Peyer's patch (tissue), 4 donors: ENCODE measurements around the gene STMN3. TPM values are rescaled to one million over a fixed set of nuclear protein-coding genes. Genes with fewer than 3 reads are reported as not detected.

Experiments
- DNase-seq, 3 donors: peaks; one replicate each; pipeline ENCODE4 v3.0.0-alpha.2; 2017 to 2019
- H3K27ac ChIP-seq, 4 donors: fragments of 200-600 bp; sonication (generic); one replicate each; pipeline ENCODE4 v1.5.1; 2016 to 2019
- H3K27me3 ChIP-seq, 2 donors: fragments of 200-600 bp; sonication (generic); one replicate each; pipeline ENCODE4 v1.5.1; 2019
- H3K36me3 ChIP-seq, 3 donors: fragments of 200-600 bp; sonication (generic); one replicate each; pipeline ENCODE4 v1.5.1; 2016 to 2019
- H3K4me1 ChIP-seq, 4 donors: fragments of 200-600 bp; sonication (generic); one replicate each; pipeline ENCODE4 v1.5.1; 2016 to 2019
- H3K4me3 ChIP-seq, 4 donors: fragments of 200-600 bp; sonication (generic); 1 replicate in 3 of 4; 2 replicates in 1 of 4; pipeline ENCODE4 v1.5.1; 2016 to 2019; ENCODE audit warnings: mild to moderate bottlenecking in 1 of 4
- H3K9me3 ChIP-seq, 4 donors: fragments of 200-600 bp; sonication (generic); one replicate each; pipeline ENCODE4 v1.5.1; 2016 to 2019; ENCODE audit warnings: mild to moderate bottlenecking in 1 of 4
- POLR2A ChIP-seq, 2 donors: fragments of 450-650 bp; IDR thresholded peaks; one replicate each; pipeline ENCODE4 v1.5.1; 2017; ENCODE audit warnings: antibody characterized with exemption in 2 of 2, mild to moderate bottlenecking in 2 of 2, moderate library complexity in 2 of 2
- total RNA-seq, 4 donors: library from RNA; depleted of rRNA; stranded (reverse); fragments of >200 nt; gene quantifications; one replicate each; pipeline ENCODE4 v1.1.0, GENCODE V29; 2016
- TF ChIP-seq, protein P1 (sequence below), 6 experiments: fragments of 450-650 bp in 4 of 6; fragments of 200-600 bp in 2 of 6; sonication (generic) in 1 of 6; IDR thresholded peaks; one replicate each; pipeline ENCODE4 v1.5.1; 2017 to 2019; ENCODE audit warnings: antibody characterized with exemption in 6 of 6, mild to moderate bottlenecking in 3 of 6, moderate library complexity in 1 of 6

STMN3 gene
- total RNA-seq, 4 donors from 2014 or later: 3.4 to 23.1 (median 5.6) TPM

DNA sequence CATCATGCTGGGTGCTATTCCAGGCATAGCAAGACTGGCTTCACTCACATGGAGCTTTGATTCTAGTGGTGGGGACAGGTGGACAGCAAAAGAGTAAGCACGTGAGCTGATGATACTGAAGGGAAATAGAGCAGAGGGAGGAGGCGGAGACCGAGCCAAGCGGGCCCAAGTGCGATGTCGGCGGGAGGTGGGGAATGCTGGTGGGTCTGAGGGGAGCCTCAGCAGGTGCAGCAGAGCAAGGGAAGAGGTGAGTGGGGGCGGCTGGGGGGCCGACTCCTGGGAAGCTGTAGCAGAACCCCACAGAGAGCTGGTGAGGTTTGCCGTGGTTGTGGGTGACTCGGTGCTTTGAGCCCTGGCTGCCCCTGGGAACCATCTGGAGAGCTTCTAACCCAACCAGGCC is 15.1 kb upstream of the STMN3 start:
- H3K4me1 ChIP-seq: no peaks in the 10 kb centered on the region
- H3K36me3 ChIP-seq: peaks cover 0 to 52% (median 0%) of the 10 kb centered on the region in 3 donors
- no peak for DNase-seq
- H3K4me3 ChIP-seq: no peak overlapping the region
- TF ChIP-seq, protein P1, sequence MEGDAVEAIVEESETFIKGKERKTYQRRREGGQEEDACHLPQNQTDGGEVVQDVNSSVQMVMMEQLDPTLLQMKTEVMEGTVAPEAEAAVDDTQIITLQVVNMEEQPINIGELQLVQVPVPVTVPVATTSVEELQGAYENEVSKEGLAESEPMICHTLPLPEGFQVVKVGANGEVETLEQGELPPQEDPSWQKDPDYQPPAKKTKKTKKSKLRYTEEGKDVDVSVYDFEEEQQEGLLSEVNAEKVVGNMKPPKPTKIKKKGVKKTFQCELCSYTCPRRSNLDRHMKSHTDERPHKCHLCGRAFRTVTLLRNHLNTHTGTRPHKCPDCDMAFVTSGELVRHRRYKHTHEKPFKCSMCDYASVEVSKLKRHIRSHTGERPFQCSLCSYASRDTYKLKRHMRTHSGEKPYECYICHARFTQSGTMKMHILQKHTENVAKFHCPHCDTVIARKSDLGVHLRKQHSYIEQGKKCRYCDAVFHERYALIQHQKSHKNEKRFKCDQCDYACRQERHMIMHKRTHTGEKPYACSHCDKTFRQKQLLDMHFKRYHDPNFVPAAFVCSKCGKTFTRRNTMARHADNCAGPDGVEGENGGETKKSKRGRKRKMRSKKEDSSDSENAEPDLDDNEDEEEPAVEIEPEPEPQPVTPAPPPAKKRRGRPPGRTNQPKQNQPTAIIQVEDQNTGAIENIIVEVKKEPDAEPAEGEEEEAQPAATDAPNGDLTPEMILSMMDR (IDR thresholded peaks at IDR 0.05): no peak
- no peak for TF ChIP-seq POLR2A (IDR thresholded peaks at IDR 0.05)
- H3K27ac ChIP-seq: no peak overlapping the region
- no peaks in the 10 kb centered on the region for H3K9me3 ChIP-seq
- H3K27me3 ChIP-seq: no peaks in the 10 kb centered on the region

DNA sequence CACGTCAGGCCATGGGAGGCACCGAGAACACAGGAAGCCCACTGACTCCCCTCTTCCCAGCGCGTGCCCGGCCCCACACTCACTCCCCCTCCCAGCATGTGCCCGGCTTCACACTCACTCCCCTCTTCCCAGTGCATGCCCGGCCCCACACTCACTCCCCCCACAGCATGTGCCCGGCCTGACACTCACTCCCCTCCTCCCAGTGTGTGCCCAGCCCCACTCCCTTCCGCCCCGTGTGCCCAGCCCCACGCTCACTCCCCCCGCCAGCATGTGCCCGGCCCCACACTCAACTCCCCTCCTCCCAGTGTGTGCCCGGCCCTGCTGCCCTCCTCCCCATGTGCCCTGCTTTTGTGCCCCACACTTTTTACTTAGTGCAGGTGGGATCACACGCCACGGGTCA is 14.6 kb upstream of the STMN3 start:
- no peak for DNase-seq
- no peak overlapping the region for H3K4me3 ChIP-seq
- TF ChIP-seq, protein P1 (IDR thresholded peaks at IDR 0.05): no peak
- TF ChIP-seq POLR2A (IDR thresholded peaks at IDR 0.05): no peak
- peaks cover 0 to 56% (median 0%) of the 10 kb centered on the region in 3 donors for H3K36me3 ChIP-seq
- H3K27ac ChIP-seq: no peak overlapping the region
- no peaks in the 10 kb centered on the region for H3K27me3 ChIP-seq
- H3K9me3 ChIP-seq: no peaks in the 10 kb centered on the region
- H3K4me1 ChIP-seq: no peaks in the 10 kb centered on the region

DNA sequence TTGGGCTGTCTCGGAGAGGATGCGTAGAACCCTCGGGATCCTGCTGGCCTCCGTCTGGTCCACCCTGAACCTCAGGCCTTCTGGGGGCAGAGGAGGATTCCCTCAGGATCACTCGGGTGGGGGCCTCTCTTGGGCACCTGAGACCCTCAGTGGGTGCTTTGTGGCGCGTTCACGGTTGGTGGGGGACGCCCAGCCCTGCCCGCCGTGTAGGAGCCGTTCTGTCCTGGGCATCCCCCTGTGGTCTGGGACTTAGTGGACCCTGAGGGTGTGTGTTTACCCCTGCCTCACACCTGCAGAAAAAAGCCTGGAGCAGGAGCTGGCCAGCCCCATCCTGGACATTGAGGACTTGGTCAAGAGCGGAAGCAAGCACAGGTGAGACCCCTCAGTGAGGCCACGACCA is 12.5 kb upstream of the STMN3 start:
- DNase-seq: no peak
- Histone ChIP-seq H3K27ac (no peak overlapping the region), H3K27me3 (no peaks in the 10 kb centered on the region), H3K9me3 (no peaks in the 10 kb centered on the region), H3K4me1 (no peaks in the 10 kb centered on the region), H3K36me3 (peaks cover 0 to 66% (median 0%) of the 10 kb centered on the region in 3 donors), H3K4me3 (no peak overlapping the region)
- TF ChIP-seq, protein P1 (IDR thresholded peaks at IDR 0.05): no peak
- TF ChIP-seq POLR2A (IDR thresholded peaks at IDR 0.05): no peak

DNA sequence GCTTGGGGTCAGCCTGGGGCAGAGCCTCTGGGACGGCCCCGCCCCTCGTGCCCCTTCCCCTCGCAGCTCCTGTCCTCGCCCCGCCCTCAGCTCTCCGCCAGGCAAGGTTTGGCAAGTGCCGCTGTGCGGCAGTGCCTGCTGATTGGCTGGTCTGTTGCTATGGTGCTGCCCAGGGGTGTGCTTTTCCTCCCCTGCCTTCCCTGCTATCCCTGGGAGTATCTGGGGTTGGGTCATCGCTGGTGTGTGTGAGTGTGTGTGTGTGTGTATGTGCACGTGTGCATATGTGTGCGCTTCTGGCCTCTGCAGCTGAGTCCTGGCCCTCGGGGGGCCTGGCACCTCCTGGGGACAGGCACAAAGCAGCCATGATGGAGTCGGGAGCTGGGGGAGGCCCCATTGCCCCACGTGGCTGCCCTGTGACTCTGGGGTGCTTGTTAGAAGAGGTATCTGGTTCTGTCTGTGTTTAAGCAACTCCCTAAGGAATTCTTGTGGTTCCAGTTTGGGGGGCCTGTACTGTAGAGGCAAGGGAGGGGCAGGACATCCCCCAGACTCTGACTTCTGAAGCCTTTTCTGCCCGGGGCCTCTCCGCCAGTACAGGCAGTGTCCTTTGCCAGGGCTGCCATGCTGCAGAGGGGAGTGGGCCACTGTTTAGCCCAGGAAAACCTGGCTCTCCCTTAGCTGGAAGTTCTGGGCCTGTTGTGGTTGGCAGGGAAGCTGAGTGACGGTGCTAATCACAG is 11.8 kb upstream of the STMN3 start:
- Histone ChIP-seq H3K4me1 (no peaks in the 10 kb centered on the region), H3K36me3 (peaks cover 0 to 69% (median 0%) of the 10 kb centered on the region in 3 donors)
- TF ChIP-seq, protein P1 (IDR thresholded peaks at IDR 0.05): no peak
- no peak for TF ChIP-seq POLR2A (IDR thresholded peaks at IDR 0.05)

DNA sequence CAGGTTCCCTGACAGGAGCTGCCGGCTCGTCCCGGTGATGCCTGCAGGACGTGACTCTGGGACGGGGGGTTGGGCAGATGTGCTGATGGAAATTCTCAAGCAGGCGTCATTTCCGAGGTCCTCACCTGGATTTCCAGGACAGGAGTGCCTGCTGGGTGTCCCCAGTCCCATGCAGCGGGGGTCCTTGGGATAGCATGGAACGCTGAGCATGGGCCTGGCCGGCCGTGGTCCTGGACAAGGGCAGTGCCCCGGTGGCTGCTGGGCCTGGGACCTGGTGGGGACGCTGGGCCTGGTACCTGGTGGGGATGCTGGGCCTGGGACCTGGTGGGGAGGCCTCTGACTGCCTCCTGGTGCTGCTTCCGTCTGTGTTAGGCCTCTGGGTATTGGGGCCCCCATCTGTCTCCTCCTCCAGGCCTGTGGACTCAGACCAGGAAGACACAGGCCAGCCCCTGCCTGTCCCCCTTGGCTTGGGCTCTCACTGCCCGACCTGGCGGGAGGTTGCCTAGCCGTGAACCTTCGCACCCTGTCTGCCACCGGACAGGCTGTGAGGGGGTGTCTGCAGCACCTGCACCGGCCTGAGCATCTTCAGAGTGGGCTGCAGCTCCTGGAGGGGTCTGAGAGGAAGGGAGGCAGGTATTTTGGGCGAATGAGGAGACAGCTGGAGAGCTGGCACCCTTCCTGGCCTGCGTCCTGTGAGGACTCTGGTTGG is 11.1 kb upstream of the STMN3 start:
- Histone ChIP-seq H3K9me3 (no peaks in the 10 kb centered on the region), H3K4me3 (no peak overlapping the region), H3K27ac (no peak overlapping the region), H3K36me3 (peaks cover 0 to 69% (median 0%) of the 10 kb centered on the region in 3 donors), H3K4me1 (peaks cover 0 to 6% (median 0%) of the 10 kb centered on the region in 4 donors), H3K27me3 (no peaks in the 10 kb centered on the region)
- TF ChIP-seq, protein P1 (IDR thresholded peaks at IDR 0.05): no peak
- TF ChIP-seq POLR2A (IDR thresholded peaks at IDR 0.05): no peak
- DNase-seq: no peak

More for the DNA sequence above, 11.8 kb upstream of the STMN3 start:
- DNase-seq: no peak
- H3K27ac ChIP-seq: no peak overlapping the region
- no peaks in the 10 kb centered on the region for H3K9me3 ChIP-seq
- no peaks in the 10 kb centered on the region for H3K27me3 ChIP-seq
- no peak overlapping the region for H3K4me3 ChIP-seq
